GM19324 (cell line): ENCODE data around the gene COPG2.
"Not testable (repeated sequence)": the region's sequence is repeated elsewhere in the genome, so short reads cannot be mapped to it uniquely, and the experiment has no call there.

ENCODE experiments used
- ATAC-seq: cut with Tn5 transposase; IDR thresholded peaks from one replicate; pipeline ENCODE4 v1.9.1; 2021; ENCODE audit warnings: mild to moderate bottlenecking, moderate library complexity; ENCODE audit not compliant: unreplicated experiment, low FRiP score

COPG2 gene

GRCh38 chr7:130650611-130651120 lies 17.9 kb downstream of the COPG2 start:
- no peak for ATAC-seq

DNA sequence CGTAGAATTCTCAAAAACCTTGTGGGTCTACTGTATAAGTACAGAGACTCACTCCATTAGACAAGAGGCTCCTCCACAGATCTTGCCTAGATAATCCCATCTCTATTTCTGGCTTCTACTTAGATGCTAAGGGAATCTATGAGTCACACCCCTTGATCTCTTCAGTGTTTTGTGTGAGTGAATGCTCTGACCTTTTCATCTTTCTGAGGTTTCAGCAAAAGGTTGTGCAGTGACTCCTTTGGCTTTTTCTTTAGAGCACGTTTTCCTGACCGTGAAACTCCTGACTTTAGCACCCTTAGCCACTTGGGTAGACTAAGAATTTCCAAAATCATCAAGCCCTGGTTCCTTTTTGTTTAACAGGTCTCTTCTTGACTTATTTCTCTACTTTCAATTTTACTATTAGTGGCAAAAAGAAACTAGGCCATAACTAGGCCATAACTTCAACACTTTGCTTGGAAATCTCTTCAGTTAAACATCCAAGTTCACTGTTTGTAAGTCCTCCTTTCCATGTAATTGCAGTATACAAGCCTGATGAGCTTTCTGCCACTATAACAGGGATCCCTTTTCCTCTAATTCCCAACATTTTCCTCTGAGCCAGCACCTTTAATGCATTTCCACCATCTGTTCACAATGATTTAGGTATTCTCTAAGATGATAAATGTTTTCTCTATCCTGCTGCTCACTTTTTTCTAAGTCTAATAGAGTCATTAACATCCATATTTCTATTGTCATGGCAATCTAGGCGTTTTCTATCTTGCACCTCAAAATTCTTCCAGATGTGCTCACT lies 19.4 kb downstream of the COPG2 start:
- no peak for ATAC-seq

DNA sequence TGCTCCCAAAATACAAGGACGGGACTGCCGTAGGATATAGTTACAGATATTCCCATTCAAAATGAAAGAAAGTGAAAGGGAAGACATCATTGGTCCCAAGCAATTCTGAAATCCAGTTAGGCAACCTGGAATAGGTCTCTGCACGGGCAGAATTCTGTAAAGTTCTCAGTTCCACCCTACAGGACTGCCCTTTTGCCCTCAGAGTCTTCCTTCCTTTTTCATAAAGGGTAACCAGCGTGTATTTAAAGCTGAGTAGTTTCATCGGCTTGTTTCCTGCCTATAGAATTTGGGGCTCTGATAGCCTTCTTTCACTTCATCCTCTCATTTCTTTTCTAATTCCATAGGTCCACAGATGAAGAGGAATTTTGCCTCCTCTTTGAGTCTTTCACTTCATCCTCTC lies 20.0 kb downstream of the COPG2 start:
- ATAC-seq = no peak

DNA sequence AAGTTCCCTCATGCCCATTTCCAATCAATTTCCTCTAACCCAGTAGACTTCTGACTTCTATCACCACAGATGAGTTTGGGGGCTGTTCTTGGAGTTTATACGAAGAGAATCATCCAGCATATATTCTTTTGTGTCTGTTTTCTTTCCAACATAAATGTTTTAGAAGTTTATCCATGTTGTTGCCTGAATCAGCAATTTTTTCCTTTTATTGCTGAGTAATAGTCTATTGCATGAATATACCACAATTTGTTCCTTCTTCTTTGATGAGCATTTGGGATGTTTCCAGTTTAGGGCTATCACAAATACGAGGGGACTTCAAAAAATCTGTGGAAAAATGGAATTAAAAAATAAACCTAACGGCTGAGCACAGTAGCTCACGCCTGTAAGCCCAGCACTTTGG lies 26.2 kb downstream of the COPG2 start:
- ATAC-seq = no peak

GRCh38 chr7:130641497-130641896 lies 27.1 kb downstream of the COPG2 start:
- no peak for ATAC-seq

DNA sequence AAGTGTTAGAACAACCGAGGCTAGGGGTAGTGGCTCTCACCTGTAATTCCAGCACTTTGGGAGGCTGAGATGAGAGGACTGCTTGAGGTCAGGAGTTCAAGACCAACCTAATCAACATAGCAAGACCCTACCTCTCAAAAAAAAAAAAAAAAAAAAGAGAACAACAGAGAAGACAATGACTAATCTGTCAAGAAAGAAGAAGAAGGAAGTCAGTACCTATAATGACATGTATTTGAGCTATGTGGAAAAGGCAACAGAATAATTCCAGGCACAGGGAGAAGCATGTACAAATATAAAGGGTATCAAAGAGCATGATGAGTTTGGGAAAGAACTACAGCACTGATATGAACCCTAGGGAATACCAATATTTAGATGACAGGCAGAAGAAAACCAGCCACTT lies 27.5 kb downstream of the COPG2 start:
- ATAC-seq = no peak

DNA sequence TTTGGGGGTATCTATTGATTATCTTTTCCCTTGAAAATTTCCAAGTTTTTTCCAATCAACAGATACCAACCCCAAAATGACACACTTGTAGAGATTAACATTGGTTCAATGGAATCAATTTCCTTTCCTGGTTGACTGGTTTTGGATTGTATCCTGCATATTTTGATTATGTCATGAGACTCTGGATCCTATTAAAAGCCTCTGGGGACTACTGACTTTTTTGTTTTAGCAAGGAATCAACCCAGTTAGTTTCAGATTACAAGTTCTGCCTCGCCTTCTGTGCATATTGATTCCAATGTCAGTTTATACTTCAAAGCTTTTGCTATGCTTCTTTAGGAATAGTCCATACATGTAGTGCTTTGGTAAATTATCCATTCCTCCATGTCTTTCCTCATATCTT lies 29.2 kb downstream of the COPG2 start:
- ATAC-seq = no peak

- no peak for ATAC-seq
Observed at GRCh38 chr7:130632111-130632510, 36.4 kb downstream of the COPG2 start.

GRCh38 chr7:130628901-130629300 lies 39.6 kb downstream of the COPG2 start:
- ATAC-seq = no peak

- no peak for ATAC-seq
Observed at GRCh38 chr7:130627775-130628174, 40.8 kb downstream of the COPG2 start.

DNA sequence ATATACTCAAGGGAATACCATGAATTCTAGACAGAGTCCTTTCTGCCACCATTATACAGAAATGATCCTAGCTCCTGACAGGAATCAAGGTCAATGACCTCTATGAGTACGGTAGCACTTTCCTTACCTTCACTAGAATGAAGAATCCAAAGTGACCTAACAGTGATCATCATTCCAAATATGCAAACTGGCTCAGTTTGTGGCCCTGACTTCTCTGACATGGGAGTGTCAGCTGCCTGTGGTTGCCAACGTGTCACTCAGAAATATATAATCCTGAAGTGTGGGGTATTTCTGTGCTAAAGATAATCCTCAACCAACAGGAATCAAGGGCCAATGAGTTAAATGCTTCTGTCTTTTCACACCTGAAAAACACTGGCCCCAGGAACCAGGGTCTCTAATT lies 45.7 kb downstream of the COPG2 start:
- no peak for ATAC-seq

GRCh38 chr7:130615583-130615982 lies 53.0 kb downstream of the COPG2 start:
- no peak for ATAC-seq

DNA sequence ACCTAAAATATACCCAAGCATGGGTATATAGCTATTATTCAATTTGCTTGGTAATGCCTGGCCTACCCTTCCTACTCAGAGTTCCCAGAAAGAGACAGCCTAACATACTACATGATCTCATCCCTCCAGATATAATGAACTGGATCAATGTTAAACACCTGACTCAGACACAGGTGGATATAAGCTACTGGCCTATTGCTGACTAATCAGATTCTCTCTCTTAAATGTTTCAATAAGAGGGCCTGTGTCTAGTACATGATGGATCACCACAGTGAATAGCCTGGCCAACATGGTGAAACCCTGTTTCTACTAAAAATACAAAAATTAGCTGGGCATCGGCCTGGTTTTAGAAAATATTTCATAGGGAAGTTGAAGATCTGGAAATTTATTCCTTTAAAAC lies 54.1 kb downstream of the COPG2 start:
- no peak for ATAC-seq

- ATAC-seq = no peak
Observed at GRCh38 chr7:130611218-130611617, 57.3 kb downstream of the COPG2 start.

GRCh38 chr7:130607066-130607465 lies 61.5 kb downstream of the COPG2 start:
- not testable (repeated sequence) for ATAC-seq

DNA sequence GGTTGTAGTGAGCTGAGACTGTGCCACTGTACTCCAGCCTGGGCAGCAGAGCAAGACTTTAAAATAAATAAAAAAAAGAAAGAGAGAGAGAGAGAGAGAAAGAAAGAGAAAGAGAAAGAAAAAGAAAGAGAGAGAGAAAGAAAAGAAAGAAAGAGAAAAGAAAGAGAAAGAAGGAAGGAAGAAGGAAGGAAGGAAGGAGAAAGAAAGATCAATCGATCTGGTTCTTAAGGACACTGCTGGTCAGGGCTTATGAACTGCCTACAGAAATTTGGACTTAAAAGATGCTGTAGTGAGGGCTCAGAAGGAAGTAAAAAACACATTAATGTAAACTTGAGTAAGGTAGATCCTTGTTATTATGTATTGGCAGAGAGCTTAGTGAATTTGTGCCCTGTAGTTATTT lies 62.4 kb downstream of the COPG2 start:
- ATAC-seq = no peak

DNA sequence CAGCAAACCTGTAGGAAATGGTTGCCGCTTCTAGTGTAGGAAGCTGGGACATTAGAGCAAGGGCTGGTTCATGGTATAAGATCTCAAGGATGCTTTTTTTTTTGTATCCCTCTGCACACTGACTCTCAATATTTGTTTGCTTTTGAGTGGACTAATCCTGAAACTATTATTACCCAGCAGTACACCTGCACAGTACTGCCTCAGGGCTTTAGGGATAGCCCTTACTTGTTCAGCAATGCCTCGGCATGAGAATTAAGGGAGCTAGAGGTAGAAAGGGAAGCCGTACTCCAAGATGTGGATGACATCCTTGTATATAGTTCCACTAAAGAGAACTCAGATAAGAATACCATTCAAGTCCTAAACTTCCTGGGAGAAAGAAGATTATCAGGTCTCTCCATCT lies 70.5 kb downstream of the COPG2 start:
- ATAC-seq = no peak

- no peak for ATAC-seq
Observed at GRCh38 chr7:130595986-130596385, 72.6 kb downstream of the COPG2 start.

- no peak for ATAC-seq
Observed at GRCh38 chr7:130593033-130593432, 75.5 kb downstream of the COPG2 start.

DNA sequence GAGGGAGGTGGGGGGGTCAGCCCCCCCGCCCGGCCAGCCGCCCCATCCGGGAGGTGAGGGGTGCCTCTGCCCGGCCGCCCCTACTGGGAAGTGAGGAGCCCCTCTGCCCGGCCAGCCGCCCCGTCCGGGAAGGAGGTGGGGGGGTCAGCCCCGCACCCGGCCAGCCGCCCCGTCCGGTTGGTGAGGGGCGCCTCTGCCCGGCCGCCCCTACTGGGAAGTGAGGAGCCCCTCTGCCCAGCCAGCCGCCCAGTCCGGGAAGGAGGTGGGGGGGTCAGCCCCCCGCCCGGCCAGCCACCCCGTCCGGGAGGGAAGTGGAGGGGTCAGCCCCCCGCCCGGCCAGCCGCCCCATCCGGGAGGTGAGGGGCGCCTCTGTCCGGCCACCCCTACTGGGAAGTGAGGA lies 77.1 kb downstream of the COPG2 start:
- ATAC-seq = not testable (repeated sequence)

DNA sequence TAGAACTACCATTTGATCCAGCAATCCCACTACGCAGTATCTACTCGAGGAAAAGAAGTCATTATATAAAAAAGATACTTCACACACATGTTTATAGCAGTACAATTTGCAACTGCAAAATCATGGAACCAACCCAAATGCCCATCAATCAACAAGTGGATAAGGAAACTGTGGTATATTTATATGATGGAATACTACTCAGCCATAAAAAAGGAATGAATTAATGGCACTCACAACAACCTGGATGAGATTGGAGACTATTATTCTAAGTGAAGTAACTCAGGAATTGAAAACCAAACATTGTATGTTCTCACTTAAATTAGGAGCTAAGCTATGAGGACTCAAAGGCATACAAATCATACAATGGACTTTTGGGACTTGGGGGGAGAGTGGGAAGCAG lies 82.6 kb downstream of the COPG2 start:
- ATAC-seq = not testable (repeated sequence)

- ATAC-seq = not testable (repeated sequence)
Observed at GRCh38 chr7:130575110-130575509, 93.4 kb downstream of the COPG2 start.
